C4-2B (cell line): ENCODE measurements around the gene MOB3A.

Experiments
- CTCF ChIP-seq: fragments of 450-650 bp; conservative IDR thresholded peaks from 2 replicates; pipeline ENCODE4 v1.5.1; 2017; ENCODE audit warnings: mild to moderate bottlenecking
- ZFX ChIP-seq: fragments of 450-650 bp; IDR thresholded peaks from 2 replicates; pipeline ENCODE4 v1.6.1; 2017

DNA sequence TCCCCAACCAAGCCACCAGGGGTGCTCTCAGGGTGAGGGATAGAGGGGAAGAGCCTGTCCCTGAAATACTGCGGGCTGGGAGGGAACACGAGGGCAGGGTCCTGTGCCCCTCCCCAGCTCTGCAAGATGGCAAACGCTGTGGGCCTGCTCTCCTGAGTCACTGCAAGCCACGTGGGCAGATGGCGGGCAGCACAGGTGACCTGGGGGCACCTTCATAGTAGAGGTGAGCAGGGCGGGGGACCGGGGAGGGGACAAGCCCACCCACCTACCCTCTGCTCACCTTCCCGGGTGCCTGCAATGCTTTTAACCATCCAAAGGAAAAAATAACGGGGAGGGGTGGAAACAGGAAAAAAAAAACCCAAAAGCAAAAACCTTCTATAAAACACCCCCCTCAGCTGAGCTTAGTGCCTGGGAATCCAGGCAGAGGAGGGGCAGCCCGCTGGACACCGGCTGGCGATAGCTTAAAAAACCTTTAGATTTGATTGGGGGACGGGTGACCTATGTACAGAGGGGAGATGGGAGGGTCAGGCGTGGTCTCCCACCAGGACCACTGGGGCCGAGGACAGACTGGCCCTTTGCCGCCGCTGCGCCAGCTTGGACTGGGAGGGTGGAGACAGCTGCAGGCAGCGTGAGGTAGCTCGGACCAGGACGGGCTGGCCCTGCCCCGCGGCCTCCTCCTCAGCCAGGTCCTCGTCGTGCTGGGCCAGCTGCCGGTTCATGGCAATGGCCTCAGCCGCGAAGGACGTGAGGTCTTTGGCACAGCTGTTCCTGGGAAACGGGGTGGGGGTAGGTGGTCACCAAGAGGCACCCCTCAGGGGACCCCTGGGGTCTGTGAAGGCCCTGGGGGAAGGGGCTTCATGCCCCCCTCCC, 56.8 kb downstream of the MOB3A start:
- no peak for TF ChIP-seq CTCF
- no peak for TF ChIP-seq ZFX
